Measurements from ENCODE around the gene ANOS1.
A peak's percentile ranks its signal among the peaks of the same experiment; 100 is the strongest.

ANOS1 gene

DNA sequence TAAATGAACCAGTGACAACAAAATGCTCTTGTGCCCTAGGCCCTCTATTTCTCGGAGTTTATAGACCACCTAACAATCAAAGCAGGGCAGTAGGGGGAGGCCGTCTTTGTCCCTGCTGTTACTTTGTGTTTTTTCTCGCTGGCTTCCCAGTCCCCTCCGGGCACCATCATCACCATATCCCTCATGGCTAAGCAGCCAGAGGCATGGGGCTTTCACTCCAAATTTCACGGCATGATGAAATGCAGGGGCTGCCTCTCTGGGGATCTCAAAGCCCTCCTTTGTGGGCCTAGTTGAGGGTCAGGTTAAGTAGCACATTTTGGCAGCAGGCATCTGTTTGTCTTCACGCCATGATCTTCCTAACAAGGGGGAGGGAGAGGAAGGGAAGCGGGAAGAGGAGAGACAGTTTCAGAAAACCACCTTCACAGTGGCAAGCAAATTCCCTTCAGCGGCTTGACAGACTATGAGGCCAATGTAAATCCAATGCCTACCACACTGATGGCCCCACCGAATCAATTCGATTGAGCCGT lies 91.9 kb downstream of the ANOS1 start:
- no peak overlapping the region for H3K4me3 ChIP-seq (ENCODE audit: low read length)
- DNase-seq (ENCODE audit: low read depth): no peak
- TF ChIP-seq, protein P1, sequence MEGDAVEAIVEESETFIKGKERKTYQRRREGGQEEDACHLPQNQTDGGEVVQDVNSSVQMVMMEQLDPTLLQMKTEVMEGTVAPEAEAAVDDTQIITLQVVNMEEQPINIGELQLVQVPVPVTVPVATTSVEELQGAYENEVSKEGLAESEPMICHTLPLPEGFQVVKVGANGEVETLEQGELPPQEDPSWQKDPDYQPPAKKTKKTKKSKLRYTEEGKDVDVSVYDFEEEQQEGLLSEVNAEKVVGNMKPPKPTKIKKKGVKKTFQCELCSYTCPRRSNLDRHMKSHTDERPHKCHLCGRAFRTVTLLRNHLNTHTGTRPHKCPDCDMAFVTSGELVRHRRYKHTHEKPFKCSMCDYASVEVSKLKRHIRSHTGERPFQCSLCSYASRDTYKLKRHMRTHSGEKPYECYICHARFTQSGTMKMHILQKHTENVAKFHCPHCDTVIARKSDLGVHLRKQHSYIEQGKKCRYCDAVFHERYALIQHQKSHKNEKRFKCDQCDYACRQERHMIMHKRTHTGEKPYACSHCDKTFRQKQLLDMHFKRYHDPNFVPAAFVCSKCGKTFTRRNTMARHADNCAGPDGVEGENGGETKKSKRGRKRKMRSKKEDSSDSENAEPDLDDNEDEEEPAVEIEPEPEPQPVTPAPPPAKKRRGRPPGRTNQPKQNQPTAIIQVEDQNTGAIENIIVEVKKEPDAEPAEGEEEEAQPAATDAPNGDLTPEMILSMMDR (IDR thresholded peaks at IDR 0.05; ENCODE audit: insufficient read depth, low read depth, low read length, missing control alignments): no peak

- H3K4me3 ChIP-seq (ENCODE audit: low read length): no peak overlapping the region
- DNase-seq (ENCODE audit: low read depth): no peak
- TF ChIP-seq, protein P1 (IDR thresholded peaks at IDR 0.05; ENCODE audit: insufficient read depth, low read depth, low read length, missing control alignments): no peak
Observed at GRCh38 chrX:8636497-8636896, 95.4 kb downstream of the ANOS1 start.

- DNase-seq (ENCODE audit: low read depth): no peak
- no peak overlapping the region for H3K4me3 ChIP-seq (ENCODE audit: low read length)
- TF ChIP-seq, protein P1 (IDR thresholded peaks at IDR 0.05; ENCODE audit: insufficient read depth, low read depth, low read length, missing control alignments): no peak
Observed at GRCh38 chrX:8635812-8636211, 96.1 kb downstream of the ANOS1 start.

DNA sequence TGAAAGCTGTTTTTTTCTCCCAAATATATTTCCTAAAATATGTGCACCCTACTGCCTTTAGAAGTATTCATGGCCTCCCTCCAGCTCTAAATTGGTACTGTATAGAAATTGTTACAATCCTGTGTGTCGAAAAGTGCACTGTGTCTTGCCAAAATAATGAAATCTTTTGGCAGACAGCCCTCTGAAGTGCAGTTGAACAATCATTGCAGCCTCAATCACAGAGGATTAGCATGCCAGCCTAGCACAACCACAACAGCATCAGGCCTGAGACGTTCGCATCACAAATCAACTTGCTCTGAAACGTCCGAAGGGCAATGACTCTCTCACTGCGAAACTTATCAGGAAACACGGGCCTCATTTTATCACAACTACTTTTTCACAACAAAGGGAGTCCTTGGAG lies 99.0 kb downstream of the ANOS1 start:
- DNase-seq (ENCODE audit: low read depth): peak; percentile 6
- TF ChIP-seq, protein P1 (IDR thresholded peaks at IDR 0.05; ENCODE audit: insufficient read depth, low read depth, low read length, missing control alignments): no peak
- H3K4me3 ChIP-seq (ENCODE audit: low read length): no peak overlapping the region

DNA sequence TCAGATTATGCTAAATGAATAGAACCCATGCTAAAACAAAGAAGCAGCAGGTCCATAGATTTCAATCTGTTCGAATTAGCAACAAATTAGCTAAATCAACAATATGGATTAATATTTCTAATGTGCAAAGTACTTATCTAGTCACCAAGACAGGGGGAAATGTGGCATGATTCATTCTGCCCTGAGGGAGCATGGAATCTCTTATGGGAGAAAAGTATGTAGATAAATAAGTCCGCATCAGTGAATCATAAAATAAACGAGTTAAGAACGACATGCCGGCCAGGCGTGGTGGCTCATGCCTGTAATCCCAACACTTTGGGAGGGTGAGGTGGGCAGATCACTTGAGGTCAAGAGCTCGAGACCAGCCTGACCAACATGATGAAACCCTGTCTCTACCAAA lies 102.1 kb downstream of the ANOS1 start:
- no peak overlapping the region for H3K4me3 ChIP-seq (ENCODE audit: low read length)
- peak; percentile 87 for DNase-seq (ENCODE audit: low read depth)
- TF ChIP-seq, protein P1 (IDR thresholded peaks at IDR 0.05; ENCODE audit: insufficient read depth, low read depth, low read length, missing control alignments): no peak

DNA sequence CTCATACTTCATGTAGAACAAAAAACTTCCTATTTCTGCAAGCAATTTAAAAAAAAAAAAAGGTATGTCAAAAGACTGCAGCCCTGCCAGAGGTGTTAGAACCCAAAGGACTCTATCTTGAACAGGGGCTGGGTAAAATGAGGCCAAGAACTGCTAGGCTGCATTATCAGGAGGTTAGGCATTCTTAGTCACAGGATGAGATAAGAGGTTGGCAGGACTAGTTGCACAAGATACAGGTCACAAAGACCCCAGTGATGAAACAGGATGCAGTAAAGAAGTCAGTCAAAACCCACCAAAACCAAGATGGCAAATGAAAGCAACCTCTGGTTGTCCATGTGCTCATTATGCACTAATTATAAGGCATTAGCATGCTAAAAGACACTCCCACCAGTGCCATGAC lies 104.1 kb downstream of the ANOS1 start:
- H3K4me3 ChIP-seq (ENCODE audit: low read length): no peak overlapping the region
- DNase-seq (ENCODE audit: low read depth): peak; percentile 1
- TF ChIP-seq, protein P1 (IDR thresholded peaks at IDR 0.05; ENCODE audit: insufficient read depth, low read depth, low read length, missing control alignments): no peak

DNA sequence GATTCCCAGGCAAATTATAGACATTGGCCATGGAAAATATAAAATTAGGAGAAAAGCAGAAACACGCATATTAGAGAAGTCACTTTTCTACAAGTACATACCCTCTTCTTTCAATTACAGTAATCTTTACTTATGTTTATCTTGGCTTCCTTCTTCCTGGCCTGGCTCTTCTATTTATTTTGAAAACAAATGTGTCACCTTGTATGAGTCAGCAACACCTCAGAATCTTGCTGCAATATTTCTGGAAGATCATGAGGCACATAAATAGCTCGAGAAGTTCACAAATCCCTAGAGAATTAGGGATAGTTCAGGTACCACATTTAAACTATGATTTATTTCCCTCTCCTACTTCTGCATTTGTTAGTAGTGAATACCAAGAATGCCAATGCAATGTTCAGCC lies 124.6 kb downstream of the ANOS1 start:
- H3K4me3 ChIP-seq (ENCODE audit: low read length): no peak overlapping the region
- DNase-seq (ENCODE audit: low read depth): peak; percentile 75
- TF ChIP-seq, protein P1 (IDR thresholded peaks at IDR 0.05; ENCODE audit: insufficient read depth, low read depth, low read length, missing control alignments): no peak
